Mesothelial cell of epicardium (in vitro differentiated cells): ENCODE data around the gene PRAC2. TPM values are rescaled to one million over a fixed set of nuclear protein-coding genes. Genes with fewer than 3 reads are reported as not detected.

ENCODE experiments used
- DNase-seq, 2 experiments: peaks; one replicate each; pipeline ENCODE4 v3.0.0; 2021; ENCODE audit warnings: low spot score in 2 of 2; ENCODE audit not compliant: unreplicated experiment in 2 of 2
- H3K27ac Mint-ChIP-seq: 2 replicates; pipeline ENCODE4 v1.8.0; 2021; ENCODE audit warnings: mixed read lengths
- H3K27me3 Mint-ChIP-seq: 2 replicates; pipeline ENCODE4 v1.8.0; 2021; ENCODE audit warnings: low read depth, mixed read lengths
- H3K36me3 Mint-ChIP-seq: 2 replicates; pipeline ENCODE4 v1.8.0; 2021; ENCODE audit warnings: mixed read lengths
- H3K4me1 Mint-ChIP-seq: 2 replicates; pipeline ENCODE4 v1.8.0; 2021; ENCODE audit warnings: mixed read lengths
- H3K4me3 Mint-ChIP-seq: 2 replicates; pipeline ENCODE4 v1.8.0; 2021; ENCODE audit warnings: mild to moderate bottlenecking, moderate library complexity, mixed read lengths
- H3K9me3 Mint-ChIP-seq: 2 replicates; pipeline ENCODE4 v1.8.0; 2021; ENCODE audit warnings: mixed read lengths
- total RNA-seq: library from RNA; stranded (reverse); gene quantifications from 3 replicates; pipeline ENCODE4 v1.2.1, GENCODE V29; 2021
- TF ChIP-seq, protein P1 (sequence below): fragments of 200-600 bp; sonication (generic); IDR thresholded peaks from one replicate; pipeline ENCODE4 v1.5.0; 2021; ENCODE audit warnings: antibody characterized with exemption; ENCODE audit not compliant: unreplicated experiment

The PRAC2 gene
- total RNA-seq, 1 donor from 2014 or later: 8.5 TPM

GRCh38 chr17:48723423-48724250 is 652 bp downstream of the PRAC2 start:
- peak overlapping the region; percentile 95 for H3K27ac Mint-ChIP-seq
- no peak for DNase-seq

DNA sequence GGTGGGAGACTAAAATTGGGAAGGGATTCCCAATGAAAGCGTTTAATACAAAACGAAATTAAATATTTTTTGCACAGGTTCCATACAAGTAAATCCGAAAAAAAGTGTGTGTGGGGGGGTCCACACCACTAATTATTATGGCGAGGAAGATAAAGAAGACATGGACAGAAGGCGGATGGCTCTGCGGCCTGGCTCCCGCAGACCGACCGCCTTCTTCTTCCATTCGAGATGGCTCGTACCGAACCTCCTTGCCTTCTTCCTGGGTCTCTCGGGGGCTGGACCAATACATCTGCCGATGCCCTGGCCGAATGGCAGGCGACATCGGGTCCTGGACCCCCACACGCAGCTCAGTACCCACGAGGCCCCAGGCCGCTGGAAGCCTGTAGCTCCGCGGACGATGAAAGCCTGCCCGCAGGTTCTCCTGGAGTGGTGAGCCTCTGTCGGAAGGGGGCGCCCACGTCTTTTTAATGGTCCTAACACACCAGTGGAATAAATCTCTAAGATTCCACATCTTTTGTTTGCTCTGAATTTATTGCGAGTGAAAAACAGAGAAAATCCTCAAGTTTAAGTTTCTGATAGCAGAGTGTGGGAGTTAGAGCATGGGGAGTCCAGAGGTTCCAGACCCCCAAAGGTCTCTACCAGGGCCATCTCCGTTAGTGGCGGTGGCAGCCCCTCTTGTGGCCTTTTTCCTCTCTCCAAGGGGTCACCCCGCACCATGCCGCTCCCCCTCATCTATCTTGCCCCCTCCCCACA is 1.4 kb downstream of the PRAC2 start:
- peak; percentile 79 to 95 for DNase-seq
- Mint-ChIP-seq H3K9me3 (no peaks in the 10 kb centered on the region), H3K27me3 (peaks cover 98% of the 10 kb centered on the region), H3K27ac (peak overlapping the region; percentile 95), H3K36me3 (no peaks in the 10 kb centered on the region), H3K4me1 (peaks cover 57% of the 10 kb centered on the region), H3K4me3 (peak overlapping the region; percentile 79)
- TF ChIP-seq, protein P1, sequence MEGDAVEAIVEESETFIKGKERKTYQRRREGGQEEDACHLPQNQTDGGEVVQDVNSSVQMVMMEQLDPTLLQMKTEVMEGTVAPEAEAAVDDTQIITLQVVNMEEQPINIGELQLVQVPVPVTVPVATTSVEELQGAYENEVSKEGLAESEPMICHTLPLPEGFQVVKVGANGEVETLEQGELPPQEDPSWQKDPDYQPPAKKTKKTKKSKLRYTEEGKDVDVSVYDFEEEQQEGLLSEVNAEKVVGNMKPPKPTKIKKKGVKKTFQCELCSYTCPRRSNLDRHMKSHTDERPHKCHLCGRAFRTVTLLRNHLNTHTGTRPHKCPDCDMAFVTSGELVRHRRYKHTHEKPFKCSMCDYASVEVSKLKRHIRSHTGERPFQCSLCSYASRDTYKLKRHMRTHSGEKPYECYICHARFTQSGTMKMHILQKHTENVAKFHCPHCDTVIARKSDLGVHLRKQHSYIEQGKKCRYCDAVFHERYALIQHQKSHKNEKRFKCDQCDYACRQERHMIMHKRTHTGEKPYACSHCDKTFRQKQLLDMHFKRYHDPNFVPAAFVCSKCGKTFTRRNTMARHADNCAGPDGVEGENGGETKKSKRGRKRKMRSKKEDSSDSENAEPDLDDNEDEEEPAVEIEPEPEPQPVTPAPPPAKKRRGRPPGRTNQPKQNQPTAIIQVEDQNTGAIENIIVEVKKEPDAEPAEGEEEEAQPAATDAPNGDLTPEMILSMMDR: peak; percentile 71

More at GRCh38 chr17:48723423-48724250, 652 bp downstream of the PRAC2 start:
- Mint-ChIP-seq H3K27me3 (peaks cover 98% of the 10 kb centered on the region), H3K9me3 (no peaks in the 10 kb centered on the region), H3K4me1 (peaks cover 54% of the 10 kb centered on the region), H3K36me3 (no peaks in the 10 kb centered on the region), H3K4me3 (peak overlapping the region; percentile 79)
- TF ChIP-seq, protein P1: no peak

DNA sequence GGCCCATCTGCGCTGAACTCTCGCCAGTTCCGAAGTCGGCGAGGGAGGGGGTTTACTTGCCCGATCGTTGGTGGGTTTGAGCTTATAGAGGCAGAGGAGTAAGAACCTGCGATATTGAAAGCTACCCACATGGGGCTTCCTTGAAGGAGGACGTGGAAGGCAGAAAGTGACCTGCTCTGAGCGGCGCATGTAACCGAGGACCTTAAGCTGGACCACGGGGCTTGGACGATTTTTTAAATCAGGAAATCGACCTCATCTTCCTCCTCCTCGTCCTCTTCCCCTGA is 2.0 kb downstream of the PRAC2 start:
- peak overlapping the region; percentile 79 for H3K4me3 Mint-ChIP-seq
- peaks cover 58% of the 10 kb centered on the region for H3K4me1 Mint-ChIP-seq
- peaks cover 98% of the 10 kb centered on the region for H3K27me3 Mint-ChIP-seq

DNA sequence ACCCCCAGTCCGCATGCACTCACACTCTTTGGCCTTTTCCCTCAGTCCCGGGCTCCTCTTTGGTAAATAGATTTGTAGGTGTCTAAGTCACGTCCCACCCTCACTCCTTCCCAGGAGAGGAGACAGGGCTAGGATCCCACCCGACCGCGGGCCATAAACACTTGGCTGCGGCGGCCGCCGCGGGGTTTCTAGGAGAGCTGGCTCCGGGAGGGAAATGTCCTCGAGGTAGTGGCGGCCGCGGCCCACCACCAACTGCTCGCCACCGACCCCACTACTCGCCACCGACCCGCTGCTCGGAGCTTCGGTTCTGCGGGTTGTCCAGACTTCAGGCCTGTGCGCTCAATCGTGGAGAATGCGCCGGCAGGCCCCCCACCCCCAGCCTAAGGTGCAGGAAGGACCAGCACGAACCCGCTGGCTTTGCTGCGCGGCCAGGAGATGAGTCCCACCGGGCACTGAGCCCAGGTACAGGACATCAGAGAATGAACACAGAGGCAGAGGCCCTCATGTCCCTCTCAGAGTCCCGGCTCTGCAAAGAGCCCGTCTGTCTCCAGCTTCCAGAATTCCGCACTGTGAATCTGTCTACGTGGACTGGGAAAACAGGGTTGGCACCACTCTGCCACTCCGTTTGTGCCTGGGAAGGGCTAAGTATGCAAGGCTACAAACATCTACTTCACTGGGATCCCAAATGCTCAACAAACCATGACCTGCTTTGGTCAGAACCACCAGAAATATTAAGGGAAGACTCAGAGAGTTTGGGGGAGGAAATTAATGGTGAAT is 2.5 kb downstream of the PRAC2 start:
- no peaks in the 10 kb centered on the region for H3K9me3 Mint-ChIP-seq
- DNase-seq: no peak
- H3K4me1 Mint-ChIP-seq: peaks cover 58% of the 10 kb centered on the region
- H3K4me3 Mint-ChIP-seq: peak overlapping the region; percentile 79
- no peaks in the 10 kb centered on the region for H3K36me3 Mint-ChIP-seq
- TF ChIP-seq, protein P1: no peak
- peak overlapping the region; percentile 88 for H3K27ac Mint-ChIP-seq
- peaks cover 98% of the 10 kb centered on the region for H3K27me3 Mint-ChIP-seq

More for the DNA sequence above, 2.0 kb downstream of the PRAC2 start:
- TF ChIP-seq, protein P1: no peak
- H3K36me3 Mint-ChIP-seq: no peaks in the 10 kb centered on the region
- no peaks in the 10 kb centered on the region for H3K9me3 Mint-ChIP-seq
- DNase-seq: no peak
- H3K27ac Mint-ChIP-seq: peak overlapping the region; percentile 88

DNA sequence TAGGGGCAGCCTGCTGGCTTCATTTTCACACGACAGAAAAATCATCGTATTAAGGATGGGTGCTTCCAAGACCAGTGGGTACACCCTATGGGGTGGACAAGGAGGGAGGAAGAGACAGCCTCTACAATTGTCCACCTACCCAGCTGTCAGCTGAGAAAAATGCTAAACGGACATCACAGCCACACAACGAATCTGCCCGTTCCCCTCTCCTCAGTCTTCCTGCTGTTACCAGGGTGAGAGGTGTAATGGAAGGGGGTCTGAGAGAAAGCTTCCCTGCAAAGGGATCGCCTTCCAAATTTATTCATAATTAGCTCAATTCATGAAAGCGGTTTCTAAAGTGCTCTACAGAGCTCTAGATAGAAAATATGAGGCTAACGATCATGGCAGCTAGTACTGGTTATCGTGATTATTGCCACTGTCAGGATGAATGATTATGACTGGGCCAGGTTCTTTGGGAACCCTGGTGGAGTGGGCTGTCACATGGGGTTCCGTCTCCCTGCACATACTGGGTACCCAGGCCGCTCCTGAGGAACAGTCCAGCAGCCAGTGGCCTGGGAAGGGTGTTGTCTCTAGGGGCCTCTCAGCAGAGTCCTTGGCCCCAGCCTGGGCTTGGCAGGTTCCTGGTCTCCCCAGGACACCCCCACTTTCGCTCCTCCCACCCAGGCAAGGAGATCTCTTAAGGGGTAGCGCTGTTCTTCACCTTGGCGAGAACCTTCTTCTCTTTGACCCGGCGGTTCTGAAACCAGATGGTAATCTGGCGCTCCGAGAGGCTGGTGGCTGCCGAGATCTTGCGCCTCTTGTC is 3.3 kb downstream of the PRAC2 start:
- peak overlapping the region; percentile 79 for H3K4me3 Mint-ChIP-seq
- H3K36me3 Mint-ChIP-seq: no peaks in the 10 kb centered on the region

More for the DNA sequence above, 3.3 kb downstream of the PRAC2 start:
- no peaks in the 10 kb centered on the region for H3K9me3 Mint-ChIP-seq
- H3K27ac Mint-ChIP-seq: peak overlapping the region; percentile 88
- DNase-seq: no peak
- H3K27me3 Mint-ChIP-seq: peaks cover 97% of the 10 kb centered on the region
- TF ChIP-seq, protein P1: no peak
- H3K4me1 Mint-ChIP-seq: peaks cover 53% of the 10 kb centered on the region
